ENCODE results near the gene SLC35A4. TPM values are rescaled to one million over a fixed set of nuclear protein-coding genes. Genes with fewer than 3 reads are reported as not detected.

Gene SLC35A4
- total and polyA plus RNA-seq, 2 of the 13 experiments (the other 11 are each of a cell fraction or from before 2014, with no cell fraction given) = 0.71 to 4.0 TPM

DNA sequence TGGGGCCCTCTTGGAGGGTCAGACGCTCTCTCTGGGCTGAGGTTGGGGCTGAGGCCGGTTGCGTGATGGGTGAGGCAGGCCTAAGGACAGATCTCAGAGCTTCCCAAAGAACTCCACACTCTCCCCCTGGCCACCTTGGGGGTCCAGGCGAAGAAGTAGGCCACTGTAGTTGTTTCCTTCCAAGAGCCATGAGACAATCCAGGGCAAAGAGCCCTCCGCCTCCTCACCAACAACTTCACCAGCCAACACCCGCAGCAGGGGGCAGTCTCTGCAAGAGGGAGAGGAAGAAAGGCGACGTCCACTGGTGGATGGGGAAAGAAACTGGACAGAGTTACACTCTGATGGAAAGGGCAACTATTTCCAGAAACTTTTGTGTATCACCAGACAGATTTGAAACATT lies 10.7 kb downstream of the SLC35A4 start (continued):
- TF ChIP-seq, protein P1, sequence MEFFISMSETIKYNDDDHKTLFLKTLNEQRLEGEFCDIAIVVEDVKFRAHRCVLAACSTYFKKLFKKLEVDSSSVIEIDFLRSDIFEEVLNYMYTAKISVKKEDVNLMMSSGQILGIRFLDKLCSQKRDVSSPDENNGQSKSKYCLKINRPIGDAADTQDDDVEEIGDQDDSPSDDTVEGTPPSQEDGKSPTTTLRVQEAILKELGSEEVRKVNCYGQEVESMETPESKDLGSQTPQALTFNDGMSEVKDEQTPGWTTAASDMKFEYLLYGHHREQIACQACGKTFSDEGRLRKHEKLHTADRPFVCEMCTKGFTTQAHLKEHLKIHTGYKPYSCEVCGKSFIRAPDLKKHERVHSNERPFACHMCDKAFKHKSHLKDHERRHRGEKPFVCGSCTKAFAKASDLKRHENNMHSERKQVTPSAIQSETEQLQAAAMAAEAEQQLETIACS (CRISPR knock-in tag; IDR thresholded peaks at IDR 0.05) = no peak
- TF ChIP-seq ZNF232 (CRISPR knock-in tag; IDR thresholded peaks at IDR 0.05; ENCODE audit: borderline replicate concordance) (no peak), RARA (CRISPR knock-in tag; IDR thresholded peaks at IDR 0.05) (0 out of 2 replicates have a peak, but pooled peaks have one; percentile 10), SNAPC2 (CRISPR knock-in tag; IDR thresholded peaks at IDR 0.05) (0 out of 2 replicates have a peak, but pooled peaks have one; percentile 33), PRPF4 (IDR thresholded peaks at IDR 0.05; ENCODE audit: low read depth, low read length, poor library complexity, severe bottlenecking) (no peak), RXRA (CRISPR knock-in tag; IDR thresholded peaks at IDR 0.05) (peak; percentile 35; the same call in 1 of the 2 replicates), NCOR1 (IDR thresholded peaks at IDR 0.05; ENCODE audit: borderline replicate concordance, low read length) (no peak), ZNF124 (CRISPR knock-in tag; IDR thresholded peaks at IDR 0.05) (0 out of 2 replicates have a peak, but pooled peaks have one; percentile 32), HHEX (CRISPR knock-in tag; IDR thresholded peaks at IDR 0.05) (no peak), ZNF33A (CRISPR knock-in tag; IDR thresholded peaks at IDR 0.05; ENCODE audit: borderline replicate concordance) (no peak), ZNF205 (CRISPR knock-in tag; IDR thresholded peaks at IDR 0.05) (no peak), ZSCAN9 (CRISPR knock-in tag; IDR thresholded peaks at IDR 0.05; ENCODE audit: borderline replicate concordance) (0 out of 2 replicates have a peak, but pooled peaks have one; percentile 19), HES4 (CRISPR knock-in tag; IDR thresholded peaks at IDR 0.05; ENCODE audit: borderline replicate concordance) (no peak), SAP130 (CRISPR knock-in tag; IDR thresholded peaks at IDR 0.05; ENCODE audit: low read depth) (peak; percentile 68), ZNF350 (CRISPR knock-in tag; IDR thresholded peaks at IDR 0.05; ENCODE audit: borderline replicate concordance, low read depth) (no peak; the same call in 1 of the 2 replicates), ZNF501 (CRISPR knock-in tag; IDR thresholded peaks at IDR 0.05) (peak; percentile 44; the same call in 1 of the 2 replicates), ZNF24 (IDR thresholded peaks at IDR 0.05) (no peak), ZNF777 (CRISPR knock-in tag; IDR thresholded peaks at IDR 0.05) (no peak), HOXA5 (CRISPR knock-in tag; IDR thresholded peaks at IDR 0.05) (no peak), TCF7L2 (IDR thresholded peaks at IDR 0.05; ENCODE audit: low read depth, low read length) (no peak), SALL1 (CRISPR knock-in tag; IDR thresholded peaks at IDR 0.05) (peak; percentile 43), ZNF570 (CRISPR knock-in tag; IDR thresholded peaks at IDR 0.05; ENCODE audit: borderline replicate concordance) (no peak), ZNF776 (CRISPR knock-in tag; IDR thresholded peaks at IDR 0.05) (no peak), HNRNPH1 (optimal IDR thresholded peaks at IDR 0.05; ENCODE audit: low read depth, low read length) (no peak), NR2F1 (CRISPR knock-in tag; IDR thresholded peaks at IDR 0.05) (no peak), ZBTB1 (CRISPR knock-in tag; IDR thresholded peaks at IDR 0.05; ENCODE audit: borderline replicate concordance) (no peak), PRMT3 (CRISPR knock-in tag; IDR thresholded peaks at IDR 0.05; ENCODE audit: borderline replicate concordance, low read depth) (no peak), CBX5 (CRISPR knock-in tag; IDR thresholded peaks at IDR 0.05; ENCODE audit: borderline replicate concordance) (no peak; the same call in 1 of the 2 replicates), ZSCAN31 (CRISPR knock-in tag; IDR thresholded peaks at IDR 0.05; ENCODE audit: low read depth) (no peak), ZFYVE20 (CRISPR knock-in tag; IDR thresholded peaks at IDR 0.05; ENCODE audit: borderline replicate concordance, low read depth) (no peak), RFX1 (IDR thresholded peaks at IDR 0.05) (no peak)
- TF ChIP-seq, protein P2, sequence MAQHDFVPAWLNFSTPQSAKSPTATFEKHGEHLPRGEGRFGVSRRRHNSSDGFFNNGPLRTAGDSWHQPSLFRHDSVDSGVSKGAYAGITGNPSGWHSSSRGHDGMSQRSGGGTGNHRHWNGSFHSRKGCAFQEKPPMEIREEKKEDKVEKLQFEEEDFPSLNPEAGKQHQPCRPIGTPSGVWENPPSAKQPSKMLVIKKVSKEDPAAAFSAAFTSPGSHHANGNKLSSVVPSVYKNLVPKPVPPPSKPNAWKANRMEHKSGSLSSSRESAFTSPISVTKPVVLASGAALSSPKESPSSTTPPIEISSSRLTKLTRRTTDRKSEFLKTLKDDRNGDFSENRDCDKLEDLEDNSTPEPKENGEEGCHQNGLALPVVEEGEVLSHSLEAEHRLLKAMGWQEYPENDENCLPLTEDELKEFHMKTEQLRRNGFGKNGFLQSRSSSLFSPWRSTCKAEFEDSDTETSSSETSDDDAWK (CRISPR knock-in tag; IDR thresholded peaks at IDR 0.05) = no peak

Data from HepG2 (cell line).